ENCODE measurements around the gene CMYA5. TPM values are rescaled to one million over a fixed set of nuclear protein-coding genes. Genes with fewer than 3 reads are reported as not detected.

CMYA5 gene
- total and polyA plus RNA-seq, 9 of the 15 experiments (the other 6 are each of a cell fraction or from before 2014, with no cell fraction given): 0.18 to 1.1 (median 0.32) TPM

- 0 out of 4 replicates have a peak, but pooled peaks of 1 of the 2 experiments have one; percentile 44 for TF ChIP-seq ZNF639 (CRISPR knock-in tag; conservative IDR thresholded peaks at IDR 0.05 in 1 of 2, IDR thresholded peaks at IDR 0.05 in 1 of 2)
- TF ChIP-seq L3MBTL2 (IDR thresholded peaks at IDR 0.05): peak; percentile 19; the same call in 1 of the 2 replicates
These were observed 7.9 kb downstream of the CMYA5 start (continued) for GRCh38 chr5:79697222-79698170.

GRCh38 chr5:79699763-79700400 is 10.2 kb downstream of the CMYA5 start:
- no TSS peak for BruUV-seq (replicated peaks)
- in situ Hi-C loops (cut with MboI) (no loop called here), intact Hi-C loops (cut with micrococcal nuclease) (loop anchor here (5.0 to 10.0 kb wide), 2 partner anchors 72 to 385 kb away; no protein-coding TSS in a partner anchor)
- Histone ChIP-seq H3K4me1 (replicated peaks in 1 of 2; ENCODE audit: control insufficient read depth in 2 of 2, insufficient read depth in 2 of 2, low read length in 2 of 2) (peaks cover 3 to 8% of the 10 kb centered on the region in 2 experiments; a peak in 3 of 5 replicates), H3K9me3 (replicated peaks; ENCODE audit: control insufficient read depth, insufficient read depth, low read depth, low read length) (no peaks in the 10 kb centered on the region), H3K27ac (ENCODE audit: extremely low read depth, low read depth, low read length) (no peak overlapping the region), H3K4me3 (no peak overlapping the region), H2AFZ (ENCODE audit: low read depth, low read length) (no peak overlapping the region), H3K27me3 (ENCODE audit: control insufficient read depth in 2 of 2, insufficient read depth in 2 of 2, low read length in 2 of 2) (no peaks in the 10 kb centered on the region), H3K9ac (ENCODE audit: insufficient read depth in 1 of 2, low read depth in 2 of 2, low read length in 2 of 2) (no peak overlapping the region), H3K79me2 (ENCODE audit: control insufficient read depth, insufficient read depth, low read length) (no peaks in the 10 kb centered on the region), H3K9me1 (ENCODE audit: control insufficient read depth, insufficient read depth, low read length) (no peaks in the 10 kb centered on the region), H4K20me1 (replicated peaks; ENCODE audit: control insufficient read depth, insufficient read depth, low read length) (no peaks in the 10 kb centered on the region), H3K4me2 (ENCODE audit: insufficient read depth, low read length) (no peak overlapping the region), H3K36me3 (ENCODE audit: control insufficient read depth, insufficient read depth, low read length) (no peaks in the 10 kb centered on the region)
- no peak for ATAC-seq
- FAIRE-seq: no peak
- POLR2A ChIA-PET: no interaction called here
- CTCF ChIA-PET (ENCODE audit: low intra/inter-chr PET ratio): no interaction called here
- 46% methylated on average over 4 of the region's 4 CpGs for WGBS (ENCODE audit: insufficient coverage, low coverage, missing lambda C conversion rate)
- no peak for DNase-seq (ENCODE audit: extremely low read depth in 1 of 4, low spot score in 3 of 4)
- TF ChIP-seq FOXJ3 (CRISPR knock-in tag; IDR thresholded peaks at IDR 0.05): no peak
- TF ChIP-seq RHOXF2B (CRISPR knock-in tag; conservative IDR thresholded peaks at IDR 0.05): no peak
- TF ChIP-seq ZNF24 (IDR thresholded peaks at IDR 0.05): no peak
- TF ChIP-seq CTCFL (IDR thresholded peaks at IDR 0.05; ENCODE audit: borderline replicate concordance, insufficient read depth, low read depth, low read length, poor library complexity, severe bottlenecking): no peak
- TF ChIP-seq SMARCC2 (IDR thresholded peaks at IDR 0.05; ENCODE audit: low read depth): no peak
- no peak for TF ChIP-seq PHF21A (IDR thresholded peaks at IDR 0.05; ENCODE audit: borderline replicate concordance, low read depth)
- no peak for TF ChIP-seq BRF1 (IDR thresholded peaks at IDR 0.05; ENCODE audit: borderline replicate concordance, extremely low read depth, insufficient read length)
- no peak for TF ChIP-seq HINFP (tag; conservative IDR thresholded peaks at IDR 0.05; ENCODE audit: low read depth)
- no peak for TF ChIP-seq MTA1 (IDR thresholded peaks at IDR 0.05; ENCODE audit: borderline replicate concordance)
- no peak for TF ChIP-seq MAFG (tag; conservative IDR thresholded peaks at IDR 0.05)
- TF ChIP-seq TSC22D4 (tag; IDR thresholded peaks at IDR 0.05): no peak

All from K562 (cell line).